ENCODE data around the gene VIM. TPM values are rescaled to one million over a fixed set of nuclear protein-coding genes. Genes with fewer than 3 reads are reported as not detected.
A peak's percentile ranks its signal among the peaks of the same experiment; 100 is the strongest.

The VIM gene
- total and polyA plus RNA-seq, 12 donors: 232 to 834 (median 375) TPM

DNA sequence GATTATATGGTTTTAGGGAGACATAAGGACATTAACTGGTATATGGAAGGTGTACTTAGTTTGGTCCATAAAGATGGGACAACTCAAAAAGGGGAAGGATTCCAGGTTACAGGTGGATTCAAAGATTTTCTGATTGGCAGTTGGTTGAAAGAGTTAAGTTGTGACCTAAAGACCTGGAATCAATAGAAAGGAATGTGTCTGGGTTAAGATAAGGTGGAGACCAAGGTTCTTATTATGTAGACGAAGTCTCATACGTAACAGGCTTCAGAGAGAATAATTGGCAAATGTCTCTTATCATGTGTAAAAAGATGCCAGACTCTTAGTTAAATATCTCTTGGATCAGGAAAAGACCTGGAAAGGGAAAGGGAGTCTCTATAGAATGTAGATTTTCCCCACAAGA is 25.5 kb upstream of the VIM start:
- H3K27ac ChIP-seq: peak overlapping the region in 1 of 10 donors; percentile 99
- peaks cover 0 to 33% (median 18%) of the 10 kb centered on the region in 9 donors for H3K4me1 ChIP-seq
- no peaks in the 10 kb centered on the region for H3K36me3 ChIP-seq
- H3K27me3 ChIP-seq: no peaks in the 10 kb centered on the region
- WGBS, 2 donors: 96 to 97% methylated on average over 2 of the region's 2 CpGs
- TF ChIP-seq, protein P1, sequence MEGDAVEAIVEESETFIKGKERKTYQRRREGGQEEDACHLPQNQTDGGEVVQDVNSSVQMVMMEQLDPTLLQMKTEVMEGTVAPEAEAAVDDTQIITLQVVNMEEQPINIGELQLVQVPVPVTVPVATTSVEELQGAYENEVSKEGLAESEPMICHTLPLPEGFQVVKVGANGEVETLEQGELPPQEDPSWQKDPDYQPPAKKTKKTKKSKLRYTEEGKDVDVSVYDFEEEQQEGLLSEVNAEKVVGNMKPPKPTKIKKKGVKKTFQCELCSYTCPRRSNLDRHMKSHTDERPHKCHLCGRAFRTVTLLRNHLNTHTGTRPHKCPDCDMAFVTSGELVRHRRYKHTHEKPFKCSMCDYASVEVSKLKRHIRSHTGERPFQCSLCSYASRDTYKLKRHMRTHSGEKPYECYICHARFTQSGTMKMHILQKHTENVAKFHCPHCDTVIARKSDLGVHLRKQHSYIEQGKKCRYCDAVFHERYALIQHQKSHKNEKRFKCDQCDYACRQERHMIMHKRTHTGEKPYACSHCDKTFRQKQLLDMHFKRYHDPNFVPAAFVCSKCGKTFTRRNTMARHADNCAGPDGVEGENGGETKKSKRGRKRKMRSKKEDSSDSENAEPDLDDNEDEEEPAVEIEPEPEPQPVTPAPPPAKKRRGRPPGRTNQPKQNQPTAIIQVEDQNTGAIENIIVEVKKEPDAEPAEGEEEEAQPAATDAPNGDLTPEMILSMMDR (IDR thresholded peaks at IDR 0.05): no peak
- peaks cover 0 to 3% (median 0%) of the 10 kb centered on the region in 11 donors for H3K9me3 ChIP-seq
- DNase-seq (no peak), ATAC-seq (no peak)
- intact Hi-C loops (cut with DNase I): loop anchor here in 1 of 10 donors (5.0 kb wide), 1 partner anchor 310 kb away; no protein-coding TSS in a partner anchor
- no peak overlapping the region for H3K4me3 ChIP-seq

DNA sequence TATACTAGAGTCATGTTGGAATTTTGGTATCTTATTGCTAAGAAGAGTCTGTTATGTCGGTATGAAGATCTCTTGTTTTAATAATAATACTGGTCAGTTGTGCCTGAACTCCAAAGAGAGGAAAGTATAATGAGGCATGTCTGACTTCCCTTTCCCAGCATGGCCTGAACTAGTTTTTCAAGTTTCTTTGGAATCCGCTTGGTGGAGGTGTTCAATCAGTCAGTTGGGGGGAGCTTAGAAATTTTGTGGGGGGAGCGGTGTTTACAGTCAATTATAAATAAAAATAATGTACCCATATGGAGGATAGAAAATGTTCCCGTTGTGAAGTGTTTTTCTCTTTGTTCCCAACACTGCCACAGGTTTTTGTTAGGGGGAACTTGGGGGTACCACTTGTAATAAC is 25.0 kb upstream of the VIM start:
- no peaks in the 10 kb centered on the region for H3K27me3 ChIP-seq
- no peak overlapping the region for H3K27ac ChIP-seq
- ATAC-seq: no peak
- intact Hi-C loops (cut with DNase I): loop anchor here in 1 of 10 donors (5.0 kb wide), 1 partner anchor 311 kb away; no protein-coding TSS in a partner anchor
- DNase-seq: no peak
- H3K4me3 ChIP-seq: no peak overlapping the region
- 91 to 93% methylated on average over 4 of the region's 4 CpGs for WGBS, 2 donors
- TF ChIP-seq, protein P1 (IDR thresholded peaks at IDR 0.05): no peak
- H3K4me1 ChIP-seq: peaks cover 0 to 33% (median 18%) of the 10 kb centered on the region in 9 donors
- no peaks in the 10 kb centered on the region for H3K9me3 ChIP-seq
- H3K36me3 ChIP-seq: no peaks in the 10 kb centered on the region

DNA sequence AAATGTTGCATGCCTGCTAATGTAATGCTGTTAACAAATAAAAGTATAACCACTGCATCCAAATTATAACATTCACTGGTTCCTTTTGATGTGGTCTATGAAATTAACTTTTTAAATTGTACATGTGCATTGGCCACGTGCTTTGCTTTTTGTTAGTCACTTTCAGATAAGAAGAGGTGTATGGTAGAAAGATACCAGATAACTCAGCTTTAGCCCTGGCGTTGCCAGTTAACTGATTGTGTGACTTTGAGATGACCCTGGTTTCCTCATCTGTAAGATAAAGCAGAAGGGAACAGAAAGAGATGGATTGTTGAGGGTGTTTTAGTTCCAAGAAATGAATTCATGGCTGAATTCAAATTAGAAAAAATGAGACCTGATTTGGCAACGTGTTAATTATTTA is 24.6 kb upstream of the VIM start:
- peaks cover 0 to 33% (median 18%) of the 10 kb centered on the region in 9 donors for H3K4me1 ChIP-seq
- no peaks in the 10 kb centered on the region for H3K36me3 ChIP-seq
- no peak for DNase-seq
- no peaks in the 10 kb centered on the region for H3K27me3 ChIP-seq
- TF ChIP-seq, protein P1 (IDR thresholded peaks at IDR 0.05): no peak
- 27 to 34% methylated on average over 3 of the region's 3 CpGs for WGBS, 2 donors
- ATAC-seq: no peak
- H3K9me3 ChIP-seq: no peaks in the 10 kb centered on the region
- intact Hi-C loops (cut with DNase I): loop anchor here in 1 of 10 donors (5.0 kb wide), 1 partner anchor 311 kb away; no protein-coding TSS in a partner anchor
- no peak overlapping the region for H3K27ac ChIP-seq
- no peak overlapping the region for H3K4me3 ChIP-seq

DNA sequence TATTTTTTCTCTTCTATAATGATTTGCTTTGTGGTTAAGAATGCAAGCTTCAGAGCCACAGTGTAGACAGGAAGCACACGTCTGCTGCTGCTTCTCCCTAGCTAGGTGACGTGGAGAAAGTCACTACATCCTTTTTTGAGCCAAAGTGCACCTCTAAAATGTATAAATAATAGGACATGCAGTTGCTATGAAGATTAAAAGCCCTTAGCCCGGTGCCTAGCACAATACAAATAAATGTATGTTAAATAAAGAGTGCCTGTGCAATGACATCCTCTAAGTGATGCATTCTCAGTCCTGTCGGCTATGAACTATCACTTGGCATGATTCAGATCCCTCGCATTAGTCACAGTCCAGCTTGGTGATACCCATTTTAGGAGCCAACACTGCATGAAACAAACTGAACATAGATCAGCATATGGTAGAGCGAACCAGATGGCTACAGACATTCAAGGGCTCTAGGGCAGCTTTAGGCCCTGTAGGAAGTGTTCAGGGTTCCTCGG is 21.8 kb upstream of the VIM start:
- intact Hi-C loops (cut with DNase I): no loop called here
- H3K36me3 ChIP-seq: no peaks in the 10 kb centered on the region
- 72 to 80% methylated on average over 7 of the region's 7 CpGs for WGBS, 2 donors
- TF ChIP-seq, protein P1 (IDR thresholded peaks at IDR 0.05): no peak
- H3K9me3 ChIP-seq: no peaks in the 10 kb centered on the region
- peak overlapping the region in 1 of 10 donors; percentile 63 for H3K27ac ChIP-seq
- H3K4me3 ChIP-seq: no peak overlapping the region
- DNase-seq (no peak), ATAC-seq (no peak)
- H3K27me3 ChIP-seq: no peaks in the 10 kb centered on the region
- peaks cover 0 to 28% (median 4%) of the 10 kb centered on the region in 9 donors for H3K4me1 ChIP-seq
